ENCODE measurements around the gene PATL2.
"Not testable (repeated sequence)": the region's sequence is repeated elsewhere in the genome, so short reads cannot be mapped to it uniquely, and the experiment has no call there.

PATL2 gene

GRCh38 chr15:44690245-44690644, 20.9 kb downstream of the PATL2 start:
- DNase-seq: not testable (repeated sequence)

GRCh38 chr15:44689318-44689717, 21.8 kb downstream of the PATL2 start:
- not testable (repeated sequence) for DNase-seq

- peak; percentile 61 for DNase-seq
These were observed 28.1 kb downstream of the PATL2 start for GRCh38 chr15:44682809-44683682.

- DNase-seq: no peak
These were observed 28.9 kb downstream of the PATL2 start for GRCh38 chr15:44682211-44682610.

GRCh38 chr15:44676676-44677075, 34.4 kb downstream of the PATL2 start:
- DNase-seq: no peak

- no peak for DNase-seq
These were observed 35.2 kb downstream of the PATL2 start for GRCh38 chr15:44675911-44676310.

- DNase-seq: no peak
These were observed 37.5 kb downstream of the PATL2 start for GRCh38 chr15:44673639-44674038.

GRCh38 chr15:44670087-44670950, 40.8 kb downstream of the PATL2 start:
- no peak for DNase-seq

GRCh38 chr15:44668921-44669320, 42.2 kb downstream of the PATL2 start:
- no peak for DNase-seq

- DNase-seq: no peak
These were observed 44.1 kb downstream of the PATL2 start for GRCh38 chr15:44667039-44667360.

GRCh38 chr15:44666210-44667038, 44.7 kb downstream of the PATL2 start:
- no peak for DNase-seq

GRCh38 chr15:44663410-44664308, 47.5 kb downstream of the PATL2 start, which contains the start of gene SPG11:
SPG11 (minus strand) TSS chr15:44663662; CDS start chr15:44663647, 15 bp downstream.
- DNase-seq: peak; percentile 92

GRCh38 chr15:44662478-44663409, 48.4 kb downstream of the PATL2 start:
- peak; percentile 78 for DNase-seq

- no peak for DNase-seq
These were observed 49.5 kb downstream of the PATL2 start for GRCh38 chr15:44661576-44661975.

GRCh38 chr15:44659056-44659455, 52.1 kb downstream of the PATL2 start:
- DNase-seq: no peak

- no peak for DNase-seq
These were observed 53.7 kb downstream of the PATL2 start for GRCh38 chr15:44657378-44657777.

- DNase-seq: no peak
These were observed 54.2 kb downstream of the PATL2 start for GRCh38 chr15:44656913-44657312.

GRCh38 chr15:44656298-44656697, 54.8 kb downstream of the PATL2 start:
- no peak for DNase-seq

GRCh38 chr15:44654858-44655257, 56.3 kb downstream of the PATL2 start:
- no peak for DNase-seq

GRCh38 chr15:44647637-44648036, 63.5 kb downstream of the PATL2 start:
- DNase-seq: no peak

- no peak for DNase-seq
These were observed 64.1 kb downstream of the PATL2 start for GRCh38 chr15:44647036-44647435.
